GM12891 (cell line): ENCODE measurements around the gene MAGI1.

Experiments
- POLR2A ChIP-seq: IDR thresholded peaks from 2 replicates; pipeline ENCODE4 v1.6.1; 2011; ENCODE audit warnings: low read depth, low read length, control low read depth
- POLR2AphosphoS5 ChIP-seq: IDR thresholded peaks from 2 replicates; pipeline ENCODE4 v1.6.1; 2011; ENCODE audit warnings: low read depth, low read length, control low read depth
- POU2F2 ChIP-seq: IDR thresholded peaks from 2 replicates; pipeline ENCODE4 v1.6.1; 2011; ENCODE audit warnings: low read depth, mild to moderate bottlenecking, control low read depth, low read length, moderate library complexity
- SPI1 ChIP-seq: IDR thresholded peaks from 2 replicates; pipeline ENCODE4 v1.6.1; 2011; ENCODE audit warnings: low read depth, low read length, control low read depth
- TAF1 ChIP-seq: IDR thresholded peaks from 2 replicates; pipeline ENCODE4 v1.6.1; 2011; ENCODE audit warnings: low read depth, low read length, control low read depth

GRCh38 chr3:65734382-65734781 is 304.3 kb downstream of the MAGI1 start:
- TF ChIP-seq POLR2A (no peak), TAF1 (no peak), POLR2AphosphoS5 (no peak), SPI1 (no peak), POU2F2 (no peak)
